ENCODE results near the gene GPX8. TPM values are rescaled to one million over a fixed set of nuclear protein-coding genes. Genes with fewer than 3 reads are reported as not detected.

The GPX8 gene
- total and polyA plus RNA-seq, 9 of the 15 experiments (the other 6 are each of a cell fraction or from before 2014, with no cell fraction given), result 0.62 to 1.8 (median 1.2) TPM

DNA sequence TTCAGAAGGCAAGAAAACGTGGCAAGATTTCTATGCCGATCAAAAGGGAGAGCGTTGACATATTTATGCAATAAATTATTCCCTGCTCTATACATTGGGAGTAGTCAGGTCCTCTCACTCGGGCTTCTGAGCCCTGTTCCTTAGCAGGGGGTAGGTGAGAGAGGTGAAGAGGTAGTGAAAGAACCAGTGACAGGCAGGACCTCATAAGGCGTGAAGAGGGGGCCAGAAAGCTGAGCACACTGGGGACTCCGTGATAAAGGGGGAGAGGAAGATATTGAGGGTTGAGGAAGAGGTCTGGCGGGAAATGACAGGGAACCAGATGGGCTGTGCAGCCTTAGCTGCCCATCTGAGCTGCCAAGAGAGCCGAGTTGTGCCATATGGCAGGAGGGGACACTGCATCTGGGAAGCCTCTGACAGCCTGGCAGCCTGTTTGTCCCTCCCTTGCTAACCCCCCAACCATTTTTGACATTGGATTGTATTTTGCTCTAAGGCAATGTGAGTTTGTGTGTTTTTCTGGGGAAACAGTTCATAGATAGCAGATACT is 13.8 kb downstream of the GPX8 start:
- H3K27ac ChIP-seq (ENCODE audit: extremely low read depth, low read depth, low read length), result peak overlapping the region; percentile 49; the same call in 2 of the 3 replicates
- H3K9me1 ChIP-seq (ENCODE audit: control insufficient read depth, insufficient read depth, low read length), result no peaks in the 10 kb centered on the region
- no peaks in the 10 kb centered on the region for H3K27me3 ChIP-seq (ENCODE audit: control insufficient read depth in 2 of 2, insufficient read depth in 2 of 2, low read length in 2 of 2)
- no TSS peak for BruUV-seq (replicated peaks)
- WGBS (ENCODE audit: insufficient coverage, low coverage, missing lambda C conversion rate), result 7% methylated on average over 7 of the region's 8 CpGs
- CTCF ChIA-PET (ENCODE audit: low intra/inter-chr PET ratio), result no interaction called here
- H3K4me2 ChIP-seq (ENCODE audit: insufficient read depth, low read length), result peak overlapping the region; percentile 82
- H3K36me3 ChIP-seq (ENCODE audit: control insufficient read depth, insufficient read depth, low read length), result no peaks in the 10 kb centered on the region
- H4K20me1 ChIP-seq (replicated peaks; ENCODE audit: control insufficient read depth, insufficient read depth, low read length), result no peaks in the 10 kb centered on the region
- no peaks in the 10 kb centered on the region for H3K79me2 ChIP-seq (ENCODE audit: control insufficient read depth, insufficient read depth, low read length)
- FAIRE-seq (no peak), DNase-seq (ENCODE audit: extremely low read depth in 1 of 4, low spot score in 3 of 4) (peak in 1 of 4 experiments; percentile 18), ATAC-seq (peak; percentile 9)
- H3K4me1 ChIP-seq (replicated peaks in 1 of 2; ENCODE audit: control insufficient read depth in 2 of 2, insufficient read depth in 2 of 2, low read length in 2 of 2), result peaks cover 11 to 27% of the 10 kb centered on the region in 2 experiments
- POLR2A ChIA-PET, result interaction anchor here (0.9 to 1.3 kb wide), 2 partner anchors 12 kb away, joined by 3 to 5 read pairs; no protein-coding TSS in a partner anchor
- peak overlapping the region; percentile 52 to 87; a peak in 3 of 4 replicates for H3K9ac ChIP-seq (ENCODE audit: insufficient read depth in 1 of 2, low read depth in 2 of 2, low read length in 2 of 2)
- H3K4me3 ChIP-seq, result peak overlapping the region; percentile 46
- H2AFZ ChIP-seq (ENCODE audit: low read depth, low read length), result peak overlapping the region; percentile 94
- no peaks in the 10 kb centered on the region for H3K9me3 ChIP-seq (replicated peaks; ENCODE audit: control insufficient read depth, insufficient read depth, low read depth, low read length)
- intact Hi-C loops (cut with micrococcal nuclease) (loop anchor here (2.0 to 10.0 kb wide), 5 partner anchors 54 to 1031 kb away; partner anchors contain the start of genes DHX29, MCIDAS and MTREX), in situ Hi-C loops (cut with MboI) (loop anchor here (10.0 kb wide), 1 partner anchor 521 kb away; no protein-coding TSS in a partner anchor)
- TF ChIP-seq, protein P1, sequence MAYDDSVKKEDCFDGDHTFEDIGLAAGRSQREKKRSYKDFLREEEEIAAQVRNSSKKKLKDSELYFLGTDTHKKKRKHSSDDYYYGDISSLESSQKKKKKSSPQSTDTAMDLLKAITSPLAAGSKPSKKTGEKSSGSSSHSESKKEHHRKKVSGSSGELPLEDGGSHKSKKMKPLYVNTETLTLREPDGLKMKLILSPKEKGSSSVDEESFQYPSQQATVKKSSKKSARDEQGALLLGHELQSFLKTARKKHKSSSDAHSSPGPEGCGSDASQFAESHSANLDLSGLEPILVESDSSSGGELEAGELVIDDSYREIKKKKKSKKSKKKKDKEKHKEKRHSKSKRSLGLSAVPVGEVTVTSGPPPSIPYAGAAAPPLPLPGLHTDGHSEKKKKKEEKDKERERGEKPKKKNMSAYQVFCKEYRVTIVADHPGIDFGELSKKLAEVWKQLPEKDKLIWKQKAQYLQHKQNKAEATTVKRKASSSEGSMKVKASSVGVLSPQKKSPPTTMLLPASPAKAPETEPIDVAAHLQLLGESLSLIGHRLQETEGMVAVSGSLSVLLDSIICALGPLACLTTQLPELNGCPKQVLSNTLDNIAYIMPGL (CRISPR knock-in tag; IDR thresholded peaks at IDR 0.05), result no peak
- no peak for TF ChIP-seq KDM4B (IDR thresholded peaks at IDR 0.05; ENCODE audit: borderline replicate concordance in 2 of 2, low read depth in 1 of 2)
- TF ChIP-seq, protein P2, sequence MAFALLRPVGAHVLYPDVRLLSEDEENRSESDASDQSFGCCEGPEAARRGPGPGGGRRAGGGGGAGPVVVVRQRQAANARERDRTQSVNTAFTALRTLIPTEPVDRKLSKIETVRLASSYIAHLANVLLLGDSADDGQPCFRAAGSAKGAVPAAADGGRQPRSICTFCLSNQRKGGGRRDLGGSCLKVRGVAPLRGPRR (CRISPR knock-in tag; IDR thresholded peaks at IDR 0.05), result no peak
- TF ChIP-seq SOX6 (IDR thresholded peaks at IDR 0.05), result 0 out of 2 replicates have a peak, but pooled peaks have one; percentile 4
- 0 out of 4 replicates have a peak, but pooled peaks of 1 of the 2 experiments have one; percentile 0 for TF ChIP-seq MAZ (CRISPR knock-in tag; conservative IDR thresholded peaks at IDR 0.05 in 1 of 2, IDR thresholded peaks at IDR 0.05 in 1 of 2)
- TF ChIP-seq NELFE (IDR thresholded peaks at IDR 0.05; ENCODE audit: insufficient read depth, insufficient read length), result no peak
- no peak for TF ChIP-seq GABPA (tag; conservative IDR thresholded peaks at IDR 0.05; ENCODE audit: low read depth)
- no peak for TF ChIP-seq GATAD2A (IDR thresholded peaks at IDR 0.05)
- TF ChIP-seq, protein P3, sequence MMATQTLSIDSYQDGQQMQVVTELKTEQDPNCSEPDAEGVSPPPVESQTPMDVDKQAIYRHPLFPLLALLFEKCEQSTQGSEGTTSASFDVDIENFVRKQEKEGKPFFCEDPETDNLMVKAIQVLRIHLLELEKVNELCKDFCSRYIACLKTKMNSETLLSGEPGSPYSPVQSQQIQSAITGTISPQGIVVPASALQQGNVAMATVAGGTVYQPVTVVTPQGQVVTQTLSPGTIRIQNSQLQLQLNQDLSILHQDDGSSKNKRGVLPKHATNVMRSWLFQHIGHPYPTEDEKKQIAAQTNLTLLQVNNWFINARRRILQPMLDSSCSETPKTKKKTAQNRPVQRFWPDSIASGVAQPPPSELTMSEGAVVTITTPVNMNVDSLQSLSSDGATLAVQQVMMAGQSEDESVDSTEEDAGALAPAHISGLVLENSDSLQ (IDR thresholded peaks at IDR 0.05), result peak; percentile 40; the same call in 1 of the 2 replicates
- TF ChIP-seq ZNF444 (CRISPR knock-in tag; IDR thresholded peaks at IDR 0.05), result no peak
- TF ChIP-seq, protein P4, sequence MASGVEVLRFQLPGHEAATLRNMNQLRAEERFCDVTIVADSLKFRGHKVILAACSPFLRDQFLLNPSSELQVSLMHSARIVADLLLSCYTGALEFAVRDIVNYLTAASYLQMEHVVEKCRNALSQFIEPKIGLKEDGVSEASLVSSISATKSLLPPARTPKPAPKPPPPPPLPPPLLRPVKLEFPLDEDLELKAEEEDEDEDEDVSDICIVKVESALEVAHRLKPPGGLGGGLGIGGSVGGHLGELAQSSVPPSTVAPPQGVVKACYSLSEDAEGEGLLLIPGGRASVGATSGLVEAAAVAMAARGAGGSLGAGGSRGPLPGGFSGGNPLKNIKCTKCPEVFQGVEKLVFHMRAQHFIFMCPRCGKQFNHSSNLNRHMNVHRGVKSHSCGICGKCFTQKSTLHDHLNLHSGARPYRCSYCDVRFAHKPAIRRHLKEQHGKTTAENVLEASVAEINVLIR (CRISPR knock-in tag; IDR thresholded peaks at IDR 0.05), result no peak
- no peak for TF ChIP-seq BCOR (IDR thresholded peaks at IDR 0.05)
- no peak for TF ChIP-seq CREM (IDR thresholded peaks at IDR 0.05; ENCODE audit: low read depth)
- no peak for TF ChIP-seq KAT7 (CRISPR knock-in tag; IDR thresholded peaks at IDR 0.05; ENCODE audit: borderline replicate concordance)
